NAMALWA (cell line): Measurements from ENCODE around the gene RELL1.

Experiments used
- DNase-seq: peaks from one replicate; pipeline ENCODE4 v3.0.0-alpha.2; 2015; ENCODE audit warnings: low spot score

Gene RELL1

DNA sequence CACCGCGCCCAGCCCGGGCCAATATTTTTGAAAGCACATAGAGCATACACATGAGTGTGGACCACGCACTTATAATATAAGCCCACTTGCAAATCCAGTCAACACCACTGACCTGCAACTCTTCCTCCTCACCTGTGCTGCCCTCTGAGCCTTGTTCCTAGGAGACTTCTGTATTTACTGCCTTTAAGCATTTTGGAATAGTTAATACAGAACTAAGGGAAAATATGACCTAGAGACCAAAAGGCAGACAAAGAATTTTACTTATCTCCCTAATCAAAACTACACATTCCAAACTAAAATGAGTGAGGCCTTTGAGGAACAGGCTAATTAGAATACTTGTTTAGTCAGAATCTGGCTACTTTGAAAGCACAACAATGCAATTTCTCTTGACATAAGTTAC is 89.1 kb downstream of the RELL1 start:
- DNase-seq, result no peak

DNA sequence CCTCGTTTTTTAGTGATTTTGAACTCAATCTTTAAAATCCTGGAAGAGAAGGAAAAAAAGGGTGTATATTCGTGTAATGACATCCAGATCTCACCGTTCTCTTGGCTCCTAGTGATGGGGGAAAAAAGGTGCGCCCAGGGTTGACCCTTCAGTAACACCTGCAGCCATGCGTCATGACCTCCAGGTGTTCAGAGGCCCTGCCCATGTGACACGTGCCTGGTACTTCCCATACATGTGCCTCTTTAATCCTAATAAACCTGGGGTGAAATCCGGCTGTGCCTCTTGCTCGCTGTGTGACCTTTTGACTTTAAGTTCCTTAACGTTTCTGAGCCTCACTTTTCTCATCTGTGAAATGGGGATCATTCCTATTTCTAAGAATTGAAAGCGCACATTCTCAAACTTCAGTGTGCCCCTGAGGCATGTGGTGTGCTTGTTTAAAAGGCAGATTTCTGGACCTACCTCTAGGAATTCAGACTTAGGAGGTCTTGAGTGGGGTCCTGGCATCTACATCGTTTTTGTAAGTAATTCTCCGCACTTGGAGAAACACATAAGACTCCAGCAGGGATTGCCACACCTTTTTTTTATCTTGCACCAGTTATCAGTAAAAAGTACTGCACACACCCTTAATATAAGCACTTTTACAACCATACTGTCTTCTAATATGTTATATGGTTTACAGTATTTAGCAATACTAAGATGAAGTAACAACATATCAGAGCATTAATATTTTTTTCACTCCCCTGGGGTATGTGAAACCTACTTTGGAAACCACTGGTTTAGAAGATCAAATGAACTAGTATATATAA is 90.1 kb downstream of the RELL1 start:
- DNase-seq, result no peak

DNA sequence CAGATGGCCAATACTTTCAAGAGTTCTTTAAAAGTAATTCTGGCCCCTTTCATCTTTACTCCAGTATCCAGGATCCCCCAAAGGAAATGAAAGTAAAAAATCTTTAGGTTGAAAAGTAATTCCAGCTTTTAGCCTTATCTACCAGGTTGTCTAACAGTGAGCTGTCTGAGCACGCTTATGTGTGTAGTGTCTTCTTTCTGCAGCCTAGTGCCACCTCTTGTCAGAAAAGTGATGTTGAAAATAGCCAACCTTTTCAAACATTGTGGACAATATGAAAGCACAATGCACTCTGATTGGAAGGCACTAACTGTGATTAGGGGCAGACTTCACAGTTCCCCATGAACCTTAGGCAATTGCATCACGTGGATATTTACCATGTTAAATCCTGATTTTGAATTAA is 92.1 kb downstream of the RELL1 start:
- DNase-seq, result no peak

DNA sequence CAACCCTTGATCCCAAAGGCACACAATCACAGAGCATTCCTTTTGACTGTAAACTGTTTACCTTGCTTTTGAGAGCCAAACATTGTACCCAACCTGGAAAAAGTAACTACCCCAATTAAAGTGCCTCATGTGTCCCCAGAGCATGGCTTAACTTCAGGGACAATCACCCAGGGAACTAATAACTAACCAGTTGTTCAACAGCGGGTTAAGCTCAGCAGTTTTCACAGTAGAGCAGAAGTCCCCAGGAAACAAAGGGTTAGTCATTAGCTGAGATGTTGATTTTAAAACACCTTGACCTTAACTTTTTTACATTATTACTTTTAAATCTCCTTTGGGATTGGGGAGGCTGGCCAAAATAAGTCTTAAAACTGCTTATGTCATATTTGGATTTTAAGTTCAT is 94.8 kb downstream of the RELL1 start:
- no peak for DNase-seq

DNA sequence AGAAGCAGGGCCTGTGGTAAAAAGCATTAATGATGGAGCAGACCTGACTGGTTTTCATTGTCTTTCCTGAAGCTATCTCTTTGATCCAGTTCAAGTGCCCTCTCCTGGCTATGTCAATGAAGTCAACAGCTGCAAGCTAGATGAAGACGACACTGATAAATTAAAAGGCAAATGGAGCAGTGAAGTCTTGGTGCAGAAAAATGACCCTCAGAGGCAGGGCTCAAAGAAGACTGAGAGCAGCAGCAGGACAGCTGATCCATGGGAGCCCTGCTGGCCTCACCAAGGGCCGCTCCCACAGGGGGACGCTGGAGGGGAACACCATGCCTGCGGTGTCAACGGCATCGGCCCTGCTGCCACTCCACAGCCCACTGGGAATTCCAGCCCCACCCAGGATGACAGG is 96.2 kb downstream of the RELL1 start:
- DNase-seq, result no peak

DNA sequence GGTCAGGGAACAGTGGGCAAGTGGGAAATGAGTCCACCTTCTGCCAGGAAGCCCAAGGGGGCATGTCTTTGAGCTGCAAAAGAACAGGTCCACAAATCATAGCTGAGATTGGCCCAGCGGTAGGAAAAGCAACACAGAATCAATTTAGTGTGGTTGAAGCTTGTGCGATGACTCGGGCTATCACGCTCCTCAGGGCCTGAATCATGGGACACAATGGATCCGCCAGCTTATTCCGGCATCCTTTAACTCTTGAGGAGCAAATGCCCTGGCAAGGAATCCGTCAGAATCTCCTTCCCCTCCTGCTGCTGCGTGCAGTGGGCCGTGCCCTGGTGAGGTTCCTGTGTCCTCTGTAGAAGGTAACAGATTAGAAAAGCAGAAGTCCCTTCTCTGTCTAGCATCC is 98.0 kb downstream of the RELL1 start:
- DNase-seq, result no peak

DNA sequence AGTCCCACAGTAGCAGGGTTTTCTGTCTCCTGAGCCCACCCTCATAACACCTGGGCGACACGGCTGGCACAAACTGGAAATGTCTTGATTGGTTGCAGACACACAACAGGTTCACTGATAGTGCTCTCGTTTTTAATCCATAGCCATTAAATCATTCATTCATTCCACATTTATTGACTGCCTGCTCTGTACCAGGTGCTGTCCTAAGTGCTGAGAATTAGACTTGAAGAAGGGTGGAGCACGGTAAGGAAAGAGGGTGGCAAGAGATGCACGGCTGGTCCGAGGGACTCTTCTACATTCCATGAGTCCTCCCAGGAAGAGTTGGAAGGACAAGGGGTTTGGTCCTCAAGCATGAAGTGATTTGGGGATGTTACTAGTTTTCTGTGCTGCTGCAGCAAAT is 100.0 kb downstream of the RELL1 start:
- no peak for DNase-seq

DNA sequence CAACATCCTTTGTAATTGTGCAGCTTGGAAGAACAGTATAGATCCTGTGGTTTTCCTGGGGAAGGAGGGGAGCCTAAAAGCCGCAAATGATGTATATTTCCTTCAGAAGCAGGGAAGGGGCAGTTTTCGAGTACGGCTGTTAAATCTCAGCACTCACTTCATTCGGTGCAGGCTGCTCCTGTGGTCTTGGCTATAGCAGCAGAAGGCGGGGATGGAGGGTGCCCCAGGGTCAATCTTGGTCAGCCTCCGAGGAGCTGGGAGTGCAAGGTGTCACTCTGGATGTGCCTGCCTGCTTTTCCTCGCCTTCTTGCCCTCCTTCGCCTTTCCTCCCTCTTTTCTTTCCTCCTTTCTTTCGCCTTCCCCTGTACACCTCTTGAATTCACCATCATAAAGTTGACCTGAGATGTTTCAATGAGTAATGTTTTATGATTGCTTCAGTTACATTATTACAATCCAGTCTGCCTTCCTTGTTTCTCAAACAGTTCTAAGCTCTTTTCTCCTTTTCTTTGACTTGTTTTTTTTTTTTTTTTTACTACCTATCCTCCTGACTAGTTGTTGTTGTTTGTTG is 101.6 kb downstream of the RELL1 start:
- DNase-seq, result no peak

DNA sequence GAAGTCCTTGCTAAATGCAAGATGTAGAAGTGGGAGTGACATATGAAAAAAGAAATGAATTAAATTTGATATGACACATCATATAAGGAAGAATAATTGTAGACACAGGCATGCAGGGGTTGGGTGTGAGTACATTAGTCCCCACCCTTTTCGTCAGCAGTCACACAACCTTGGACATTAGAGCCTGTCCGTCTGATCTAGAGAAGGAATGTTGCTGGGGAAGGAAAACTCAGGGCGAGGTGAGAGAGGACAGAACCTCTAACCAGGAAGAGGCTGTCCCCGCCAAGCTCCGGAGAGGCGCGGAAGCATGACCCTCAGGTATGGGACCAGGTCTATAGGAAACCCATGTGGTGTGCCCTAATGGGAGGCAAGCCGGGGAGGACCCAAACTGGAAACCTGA is 102.1 kb downstream of the RELL1 start:
- no peak for DNase-seq

DNA sequence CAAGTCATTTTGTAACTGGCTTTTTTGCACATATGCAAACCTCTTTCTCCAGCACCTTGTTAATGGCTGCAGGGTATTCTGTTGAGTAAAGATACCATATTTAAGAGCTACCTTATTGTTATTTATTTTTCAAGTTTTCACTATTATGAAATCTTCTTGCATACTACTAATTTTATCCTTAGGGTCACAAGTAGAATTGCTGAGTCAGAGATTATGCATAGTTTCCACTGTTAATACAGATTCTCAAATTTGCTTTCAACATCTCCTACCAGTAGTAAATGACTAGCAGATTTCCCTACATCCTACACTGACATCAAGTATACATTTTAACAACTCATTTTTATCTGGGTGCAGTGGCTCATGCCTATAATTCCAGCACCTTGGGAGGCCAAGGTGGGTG is 112.6 kb downstream of the RELL1 start:
- no peak for DNase-seq

DNA sequence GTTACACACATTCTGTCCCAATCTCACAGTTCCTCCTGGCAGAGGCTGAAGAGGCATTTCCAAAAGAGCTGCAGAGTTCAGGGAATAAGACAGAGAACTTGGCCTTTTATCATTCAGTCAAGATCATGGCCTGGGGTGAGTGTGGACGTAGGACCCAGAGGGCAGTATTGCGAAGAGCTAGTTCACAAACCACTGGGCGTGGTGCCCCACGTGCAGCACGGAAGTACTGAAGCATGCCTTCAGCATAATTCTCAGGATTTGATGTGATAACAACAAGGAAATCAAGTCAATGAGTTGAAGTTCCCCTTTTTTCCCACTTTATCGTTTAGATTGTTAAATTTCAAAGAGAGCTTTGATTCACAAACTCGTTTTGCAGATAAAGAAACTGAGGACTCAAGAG is 117.7 kb downstream of the RELL1 start:
- DNase-seq, result no peak

DNA sequence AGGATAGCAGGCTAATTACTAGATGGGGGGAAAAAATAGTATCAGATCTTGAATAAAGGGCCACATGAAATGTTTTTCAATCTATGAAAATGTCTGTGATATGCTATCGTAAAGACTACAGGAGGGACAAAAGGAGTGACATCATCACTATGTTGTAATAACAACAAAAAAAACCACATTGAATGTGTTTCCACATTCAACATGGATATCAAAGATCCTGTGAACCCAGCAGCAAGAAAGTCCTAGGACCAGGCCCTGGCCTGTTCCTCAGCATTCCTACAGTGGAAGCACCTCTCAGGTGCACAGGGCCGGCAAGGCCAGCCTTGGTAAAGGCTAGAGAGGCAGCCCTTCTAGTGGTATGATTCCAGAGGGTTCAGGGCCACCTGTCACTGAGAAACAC is 118.3 kb downstream of the RELL1 start:
- DNase-seq, result no peak

DNA sequence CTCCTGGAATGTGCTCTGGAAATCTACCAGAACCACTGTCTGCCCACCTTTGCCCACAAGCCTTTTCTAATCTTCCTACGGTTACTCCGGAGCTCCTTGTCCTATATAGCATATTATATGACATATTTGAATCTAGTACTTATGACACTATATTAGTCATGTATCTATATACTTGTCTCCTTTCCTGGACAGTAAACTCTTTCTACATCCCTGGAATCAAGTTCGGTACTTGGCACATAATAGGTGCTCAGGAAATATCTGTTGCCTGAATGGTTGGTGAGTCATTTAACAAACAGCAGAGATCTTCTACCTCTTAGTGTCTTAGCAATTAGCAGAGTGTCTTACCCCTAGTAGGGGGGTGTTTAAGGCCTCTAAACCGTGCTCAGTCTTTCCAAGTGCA is 123.6 kb downstream of the RELL1 start:
- DNase-seq, result no peak

DNA sequence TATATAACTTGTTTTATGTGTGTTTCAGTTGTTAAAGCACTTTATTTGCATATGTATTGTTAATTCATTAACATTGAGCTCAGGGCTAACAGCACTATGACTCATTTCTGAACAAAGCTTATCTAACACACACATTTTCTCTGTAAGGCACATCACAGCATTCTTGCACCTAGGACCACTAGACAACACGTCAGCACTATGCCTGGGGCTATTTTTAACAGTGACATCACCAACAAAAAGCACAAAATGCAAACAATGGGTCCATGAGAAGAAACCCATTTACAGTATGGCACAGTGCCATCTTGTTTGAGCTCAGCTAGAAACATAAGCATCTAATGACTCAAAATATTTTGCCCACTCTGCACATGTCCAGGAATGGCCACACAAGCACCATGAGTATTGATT is 124.4 kb downstream of the RELL1 start:
- DNase-seq, result no peak

DNA sequence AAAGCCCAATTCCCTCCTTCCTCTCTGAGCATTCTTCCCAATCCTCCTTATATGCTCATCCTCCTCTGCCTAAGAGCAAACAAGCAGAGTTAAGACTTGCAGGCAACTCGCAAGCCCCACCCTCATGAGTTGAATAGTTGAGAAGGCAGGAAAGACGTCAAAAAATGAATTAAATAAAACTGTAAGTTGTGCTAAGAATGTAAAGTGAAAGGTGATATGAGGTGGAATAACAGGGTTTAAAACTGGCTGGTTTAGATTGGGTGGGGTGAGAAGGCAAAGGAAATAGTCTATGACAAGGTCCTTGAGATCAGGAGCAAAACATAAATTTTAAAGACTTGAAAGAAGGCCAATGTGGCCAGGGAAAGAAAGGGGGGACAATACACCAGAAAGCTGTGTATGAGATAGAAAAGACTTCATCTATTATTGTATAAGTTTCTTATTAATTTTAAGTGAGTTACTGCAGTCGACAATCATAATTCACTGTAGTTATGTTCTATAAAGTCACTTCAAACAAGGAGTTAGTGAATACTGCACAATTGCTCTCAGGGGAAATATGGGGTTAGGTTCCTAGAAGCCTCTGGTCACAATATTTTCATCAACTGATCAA is 124.9 kb downstream of the RELL1 start:
- DNase-seq, result no peak
